Rectal smooth muscle tissue (tissue), 1 donor: Measurements from ENCODE around the gene KCNN4.

Experiments
- H3K27ac ChIP-seq: one replicate; pipeline ENCODE4 v1.7.0; 2013; ENCODE audit warnings: low read depth, low read length, inconsistent platforms
- H3K27me3 ChIP-seq: one replicate; pipeline ENCODE4 v1.7.0; 2013; ENCODE audit warnings: low read length; ENCODE audit not compliant: control insufficient read depth, insufficient read depth
- H3K36me3 ChIP-seq: one replicate; pipeline ENCODE4 v1.7.0; 2013; ENCODE audit warnings: low read length; ENCODE audit not compliant: control insufficient read depth, insufficient read depth
- H3K4me1 ChIP-seq: one replicate; pipeline ENCODE4 v1.7.0; 2013; ENCODE audit warnings: low read length; ENCODE audit not compliant: control insufficient read depth, insufficient read depth
- H3K4me3 ChIP-seq: one replicate; pipeline ENCODE4 v1.7.0; 2013; ENCODE audit warnings: low read length
- H3K9ac ChIP-seq: one replicate; pipeline ENCODE4 v1.7.0; 2013; ENCODE audit warnings: low read length

The KCNN4 gene

DNA sequence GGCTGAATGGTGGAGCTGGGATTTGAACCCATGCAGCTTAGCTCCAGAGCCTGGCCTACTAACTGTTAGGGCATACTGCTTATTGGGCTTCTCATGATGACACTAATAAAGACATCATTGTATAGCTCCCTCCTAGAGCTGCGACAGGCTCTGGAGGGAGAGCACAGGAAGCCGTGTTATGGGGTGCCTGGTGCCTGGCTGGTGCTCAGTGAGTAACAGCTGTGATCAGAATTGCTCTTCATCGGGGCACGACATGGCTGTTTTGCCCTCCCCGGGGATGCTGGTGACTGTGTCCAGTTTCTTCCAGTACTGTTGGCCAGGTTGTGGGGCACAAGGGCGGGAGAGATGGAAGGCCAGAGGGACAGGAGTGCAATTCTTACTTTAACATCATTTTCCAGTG is 16.3 kb upstream of the KCNN4 start:
- H3K9ac ChIP-seq: no peak overlapping the region
- peaks cover 9% of the 10 kb centered on the region for H3K27me3 ChIP-seq
- H3K36me3 ChIP-seq: no peaks in the 10 kb centered on the region
- H3K4me1 ChIP-seq: no peaks in the 10 kb centered on the region
- no peak overlapping the region for H3K27ac ChIP-seq
- H3K4me3 ChIP-seq: no peak overlapping the region

DNA sequence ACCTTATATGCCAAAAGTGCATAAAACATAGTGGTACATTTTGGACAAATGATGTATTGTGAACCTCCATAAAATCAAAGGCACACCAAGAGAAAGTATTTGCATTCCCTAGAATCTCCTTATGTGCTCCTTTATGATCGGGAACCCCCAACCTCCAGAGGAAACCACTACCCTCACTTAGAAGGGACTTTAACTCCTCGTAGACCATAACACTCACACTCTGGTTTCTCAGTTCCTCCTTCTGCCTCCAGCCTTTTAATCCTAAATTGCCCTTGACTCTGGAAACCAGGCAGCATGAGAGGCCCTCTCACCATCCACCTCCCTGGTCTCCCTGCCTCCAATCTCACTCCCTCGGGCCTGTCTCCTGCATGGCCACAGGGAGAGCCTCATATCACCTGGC is 9.8 kb upstream of the KCNN4 start:
- no peak overlapping the region for H3K9ac ChIP-seq
- no peaks in the 10 kb centered on the region for H3K27me3 ChIP-seq
- H3K36me3 ChIP-seq: no peaks in the 10 kb centered on the region
- no peak overlapping the region for H3K4me3 ChIP-seq
- no peaks in the 10 kb centered on the region for H3K4me1 ChIP-seq
- H3K27ac ChIP-seq: no peak overlapping the region

DNA sequence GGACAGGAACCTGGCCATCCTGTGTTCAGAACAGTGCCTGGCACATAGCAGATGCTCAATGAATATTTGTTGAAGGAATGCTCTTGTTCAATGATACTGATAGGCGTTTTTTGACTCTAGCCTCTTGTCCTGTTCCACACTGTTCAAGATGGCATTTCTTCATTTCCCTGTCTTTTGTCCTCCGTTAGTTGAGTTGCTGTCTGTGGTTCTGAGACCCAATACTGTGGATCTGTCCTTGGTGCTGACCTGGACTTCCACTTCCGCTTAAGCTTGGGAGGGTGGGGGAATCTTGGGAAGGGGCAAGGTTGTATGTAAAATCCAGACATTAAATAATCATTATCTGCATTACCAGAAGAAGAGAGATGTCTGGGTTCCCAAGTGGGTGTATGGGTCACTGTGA is 8.3 kb upstream of the KCNN4 start:
- Histone ChIP-seq H3K4me3 (no peak overlapping the region), H3K9ac (no peak overlapping the region), H3K27me3 (peaks cover 3% of the 10 kb centered on the region), H3K27ac (no peak overlapping the region), H3K4me1 (no peaks in the 10 kb centered on the region), H3K36me3 (no peaks in the 10 kb centered on the region)

DNA sequence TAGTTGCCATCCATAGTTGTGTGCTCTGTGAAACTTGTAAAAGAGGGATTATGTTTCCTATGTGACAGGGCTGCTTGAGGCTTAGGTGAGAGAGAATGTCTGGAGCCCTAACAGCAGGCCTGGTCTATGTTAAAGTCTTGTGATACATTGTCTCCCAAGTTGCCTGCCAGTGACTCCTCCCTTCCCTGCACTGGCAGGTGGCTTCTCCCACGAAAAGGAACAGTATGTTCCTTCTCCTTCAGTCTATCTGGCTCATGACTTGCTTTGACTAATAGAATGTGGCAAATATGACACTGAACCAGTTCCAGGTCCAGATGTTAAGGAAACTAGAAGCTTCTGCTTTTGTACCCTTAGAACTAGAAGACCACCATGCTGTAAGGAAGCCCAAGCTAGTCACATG is 5.9 kb upstream of the KCNN4 start:
- Histone ChIP-seq H3K9ac (no peak overlapping the region), H3K27me3 (peaks cover 3% of the 10 kb centered on the region), H3K27ac (no peak overlapping the region), H3K4me3 (no peak overlapping the region), H3K4me1 (no peaks in the 10 kb centered on the region), H3K36me3 (no peaks in the 10 kb centered on the region)

DNA sequence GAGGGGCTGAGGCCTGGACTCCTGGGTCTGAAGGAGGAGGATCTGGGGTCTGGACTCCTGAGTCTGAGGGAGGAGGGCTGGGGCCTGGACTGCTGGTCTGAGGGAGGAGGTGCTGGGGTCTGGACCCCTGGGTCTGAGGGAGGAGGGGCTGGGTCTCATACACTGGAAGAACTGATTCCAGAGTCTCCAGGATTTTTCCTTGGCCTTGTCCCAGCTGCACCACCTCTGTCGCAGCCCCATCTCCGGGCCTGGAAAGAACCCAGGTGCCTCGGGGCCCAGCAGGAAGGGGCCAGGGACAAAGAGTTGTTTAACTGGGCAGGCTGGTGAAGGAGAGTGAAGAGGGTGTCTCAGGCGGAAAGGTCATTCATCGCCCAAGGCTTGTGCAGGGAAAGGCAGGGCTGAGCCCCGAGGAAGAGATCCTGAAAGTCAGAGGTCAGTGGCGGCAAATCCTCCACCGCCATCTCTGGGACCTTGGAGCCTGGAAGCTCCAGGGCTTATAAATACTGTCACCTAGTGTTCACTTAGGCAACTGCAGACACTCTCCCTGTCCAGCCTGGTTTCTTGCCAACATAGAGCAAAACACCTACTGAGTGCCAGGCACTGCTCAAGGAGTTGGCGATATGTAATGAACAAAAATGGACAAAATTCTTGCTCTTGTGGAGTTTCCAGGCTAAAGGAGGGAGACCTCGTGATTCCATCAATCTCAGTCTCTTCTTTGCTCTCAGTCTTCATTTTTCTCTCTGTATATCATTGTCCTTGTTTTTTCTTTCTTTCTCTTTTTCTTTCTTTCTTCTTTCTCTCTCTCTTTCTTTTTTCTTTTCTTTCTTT is 4.4 kb upstream of the KCNN4 start:
- no peaks in the 10 kb centered on the region for H3K36me3 ChIP-seq
- H3K4me3 ChIP-seq: no peak overlapping the region
- no peak overlapping the region for H3K9ac ChIP-seq
- no peak overlapping the region for H3K27ac ChIP-seq
- peaks cover 3% of the 10 kb centered on the region for H3K27me3 ChIP-seq
- H3K4me1 ChIP-seq: no peaks in the 10 kb centered on the region

DNA sequence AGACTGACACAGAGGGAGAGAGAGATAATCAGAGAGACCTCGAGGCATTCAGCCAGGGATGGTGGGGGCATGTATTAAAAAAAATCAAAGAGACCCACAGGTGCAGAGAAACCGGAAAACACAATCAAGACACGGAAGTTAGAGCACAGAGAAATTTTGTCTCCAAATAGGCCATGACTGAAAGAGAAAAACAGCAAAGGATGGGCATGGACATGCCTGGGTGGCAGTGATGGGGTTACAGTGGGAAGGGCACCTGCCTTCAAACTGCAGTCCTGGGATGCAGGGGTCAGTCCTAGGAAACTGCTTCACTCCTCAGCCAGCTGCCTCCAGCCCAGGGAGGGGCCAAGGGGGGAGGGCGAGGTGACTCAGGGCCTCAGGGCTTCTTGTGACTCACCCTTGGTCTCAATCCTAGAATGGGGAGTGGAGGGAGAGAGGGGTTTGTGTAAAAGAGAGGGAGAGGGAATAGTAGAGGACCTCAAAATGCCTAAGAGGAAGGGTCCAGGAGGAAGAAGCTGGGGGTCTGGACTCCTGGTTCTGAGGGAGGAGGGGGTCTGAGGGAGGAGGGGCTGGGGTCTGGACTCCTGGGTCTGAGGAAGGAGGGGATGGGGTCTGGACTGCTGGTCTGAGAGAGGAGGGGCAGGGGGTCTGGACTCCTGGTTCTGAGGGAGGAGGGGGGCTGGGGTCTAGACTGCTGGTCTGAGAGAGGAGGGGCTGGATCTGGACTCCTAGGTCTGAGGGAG is 3.6 kb upstream of the KCNN4 start:
- Histone ChIP-seq H3K36me3 (no peaks in the 10 kb centered on the region), H3K4me1 (no peaks in the 10 kb centered on the region), H3K4me3 (no peak overlapping the region), H3K27me3 (peaks cover 4% of the 10 kb centered on the region), H3K9ac (no peak overlapping the region), H3K27ac (no peak overlapping the region)

DNA sequence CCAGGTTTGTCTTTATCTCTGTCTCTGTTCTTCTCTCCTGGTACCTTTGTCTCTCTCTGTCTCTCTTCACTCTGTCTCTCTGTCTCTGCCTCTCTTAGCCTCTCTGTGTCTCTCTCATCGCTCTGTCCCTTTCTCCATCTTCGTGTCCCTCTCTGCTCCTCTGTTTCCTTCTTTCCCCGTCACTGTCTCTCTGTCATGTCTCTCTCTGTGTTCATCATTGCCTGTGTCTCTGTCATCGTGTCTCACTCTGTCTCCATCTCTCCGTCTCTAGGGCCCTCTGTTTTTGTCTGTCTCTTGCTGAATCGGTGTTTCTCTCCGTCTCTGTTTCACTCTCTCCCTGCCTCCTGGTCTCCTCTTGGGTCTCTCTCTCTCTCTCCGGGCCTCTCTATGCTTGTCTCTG is 2.9 kb upstream of the KCNN4 start:
- no peaks in the 10 kb centered on the region for H3K4me1 ChIP-seq
- no peak overlapping the region for H3K27ac ChIP-seq

DNA sequence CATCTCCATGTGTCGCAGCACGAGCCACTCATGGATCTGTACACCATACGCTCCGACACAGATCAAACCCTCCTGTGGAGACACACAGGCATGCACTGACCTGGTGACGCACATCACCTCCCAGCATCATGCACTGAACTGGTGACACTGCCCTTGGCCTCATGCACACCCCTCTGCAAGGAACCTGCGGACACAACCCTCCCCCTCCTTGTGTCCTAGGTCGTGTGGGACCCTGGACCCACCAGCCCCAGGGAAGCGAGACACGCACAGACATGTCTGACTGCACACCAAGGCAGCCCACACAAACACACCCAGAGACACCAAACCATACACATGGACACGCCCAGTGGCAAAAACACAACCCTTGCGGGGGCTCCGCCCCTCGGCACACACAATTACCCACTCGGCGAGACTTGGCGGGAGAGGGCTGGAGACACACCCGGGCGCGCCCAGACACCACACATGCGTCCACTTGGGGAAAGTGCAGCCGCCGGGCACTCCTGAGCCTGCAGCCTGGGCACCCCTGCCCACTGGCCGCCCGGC is 2.0 kb upstream of the KCNN4 start:
- Histone ChIP-seq H3K9ac (no peak overlapping the region), H3K27me3 (peaks cover 5% of the 10 kb centered on the region), H3K4me3 (peak overlapping the region; percentile 38), H3K27ac (no peak overlapping the region), H3K36me3 (no peaks in the 10 kb centered on the region), H3K4me1 (no peaks in the 10 kb centered on the region)

More for the DNA sequence above, 2.9 kb upstream of the KCNN4 start:
- no peak overlapping the region for H3K9ac ChIP-seq
- peaks cover 5% of the 10 kb centered on the region for H3K27me3 ChIP-seq
- no peak overlapping the region for H3K4me3 ChIP-seq
- no peaks in the 10 kb centered on the region for H3K36me3 ChIP-seq

DNA sequence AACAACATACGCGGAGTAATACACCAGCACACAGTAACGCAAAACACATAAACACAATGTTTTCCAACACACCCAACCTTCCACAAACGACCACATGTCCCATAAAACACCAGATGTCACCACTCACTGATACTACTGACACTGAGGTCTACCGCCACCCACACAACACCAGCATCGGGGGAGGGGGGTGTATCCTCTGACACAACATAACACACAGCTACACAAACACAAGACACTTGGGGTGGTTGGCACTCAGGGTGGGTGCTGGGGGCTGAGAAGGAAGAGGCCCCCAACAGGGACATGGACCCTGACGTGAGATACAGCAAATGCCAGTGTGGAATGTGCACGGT is 1.5 kb upstream of the KCNN4 start:
- Histone ChIP-seq H3K36me3 (no peaks in the 10 kb centered on the region), H3K4me1 (no peaks in the 10 kb centered on the region), H3K27me3 (peaks cover 5% of the 10 kb centered on the region), H3K9ac (no peak overlapping the region), H3K4me3 (peak overlapping the region; percentile 38), H3K27ac (no peak overlapping the region)

DNA sequence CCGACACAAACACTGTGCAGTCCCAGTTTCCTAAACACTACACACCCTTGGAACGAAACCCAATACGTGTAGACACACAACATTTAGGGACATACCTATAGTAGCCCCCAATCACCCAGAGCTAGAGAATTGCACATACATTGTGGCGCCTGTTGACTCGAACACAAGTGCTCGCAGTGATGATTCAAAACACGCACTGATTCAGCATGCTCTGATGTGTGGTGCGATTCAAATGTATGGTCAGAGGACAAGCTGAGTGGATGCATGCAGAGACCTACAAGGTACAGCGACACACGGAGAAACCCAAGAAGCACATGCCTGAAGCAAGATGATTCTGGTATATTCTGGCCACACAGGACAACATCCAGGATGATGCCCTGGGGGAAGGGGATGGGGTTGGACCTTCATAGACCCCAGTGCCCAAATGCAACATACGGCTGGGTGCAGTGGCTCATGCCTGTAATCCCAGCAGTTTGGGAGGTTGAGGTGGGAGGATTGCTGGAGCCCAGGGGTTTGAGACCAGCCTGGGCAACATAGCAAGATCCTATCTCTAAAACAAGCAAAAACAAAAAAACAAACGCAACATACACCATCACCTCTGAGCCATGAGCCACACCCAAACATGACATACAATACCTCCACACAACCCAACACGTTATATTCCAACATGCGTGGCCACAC is 997 bp upstream of the KCNN4 start:
- no peaks in the 10 kb centered on the region for H3K4me1 ChIP-seq
- no peak overlapping the region for H3K4me3 ChIP-seq
- H3K27me3 ChIP-seq: peaks cover 5% of the 10 kb centered on the region
- H3K36me3 ChIP-seq: no peaks in the 10 kb centered on the region
- no peak overlapping the region for H3K9ac ChIP-seq
- no peak overlapping the region for H3K27ac ChIP-seq

DNA sequence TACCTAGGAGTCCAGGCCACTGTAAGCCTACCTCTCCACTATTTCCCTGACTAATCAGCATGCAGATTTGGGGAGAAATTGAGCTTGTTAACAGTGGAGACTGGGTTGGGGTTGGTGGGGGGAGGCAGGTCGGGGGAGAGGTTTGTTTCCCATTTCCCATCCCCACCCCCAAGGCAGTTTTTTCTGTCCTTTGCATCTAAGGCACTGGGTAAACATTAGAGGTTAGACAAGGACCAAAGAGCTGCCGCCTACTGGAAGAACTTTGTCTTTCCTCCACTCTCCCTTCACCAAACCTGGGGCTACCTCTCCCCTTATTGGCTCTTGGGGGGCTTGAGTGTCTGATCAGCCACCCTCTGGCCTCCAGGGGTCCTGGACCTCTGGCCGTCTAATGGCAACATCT is 953 bp downstream of the KCNN4 start:
- Histone ChIP-seq H3K27me3 (peaks cover 7% of the 10 kb centered on the region), H3K4me1 (no peaks in the 10 kb centered on the region), H3K27ac (no peak overlapping the region), H3K4me3 (peak overlapping the region; percentile 72), H3K9ac (peak overlapping the region; percentile 67), H3K36me3 (no peaks in the 10 kb centered on the region)

DNA sequence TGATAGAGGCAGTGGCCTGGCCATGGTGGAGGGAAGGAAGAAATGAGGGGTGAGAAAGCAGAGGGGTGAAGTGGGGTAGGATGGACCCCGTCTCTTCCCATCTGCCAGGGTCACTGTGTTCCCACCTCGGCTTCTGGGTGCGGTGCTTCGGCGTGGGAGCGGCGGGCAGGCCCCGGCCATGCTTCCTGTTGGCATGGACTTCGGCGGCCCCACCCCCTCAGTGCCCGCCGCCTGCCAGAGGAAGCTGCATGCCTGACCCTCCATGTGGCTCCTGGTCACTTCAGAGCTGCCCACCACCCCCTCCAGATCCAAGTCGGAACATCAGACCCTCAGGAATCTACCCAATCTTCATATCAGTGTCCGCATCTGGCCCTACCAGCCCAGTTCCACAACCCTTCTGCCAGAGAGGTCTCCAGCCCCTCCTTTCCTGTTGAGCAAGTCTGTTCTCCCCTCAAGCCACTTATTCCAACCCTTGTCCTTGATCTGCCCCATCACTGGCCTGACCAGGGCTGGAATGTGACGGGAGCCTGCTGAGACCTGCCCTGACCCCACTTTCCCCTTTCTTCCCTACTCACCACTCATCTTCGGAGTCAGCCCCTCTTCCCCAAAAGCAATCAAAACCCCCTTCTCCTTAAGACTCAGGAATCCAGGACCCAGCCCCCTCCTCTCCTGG is 1.5 kb downstream of the KCNN4 start:
- Histone ChIP-seq H3K4me3 (peak overlapping the region; percentile 72), H3K27me3 (peaks cover 6% of the 10 kb centered on the region), H3K9ac (peak overlapping the region; percentile 67), H3K4me1 (no peaks in the 10 kb centered on the region), H3K36me3 (no peaks in the 10 kb centered on the region), H3K27ac (no peak overlapping the region)
